Astrocyte of the spinal cord (primary cell): ENCODE measurements around the gene CRISPLD2.

Experiments used
- DNase-seq: peaks from one replicate; pipeline ENCODE4 v3.0.0; 2011; ENCODE audit warnings: low read depth, low spot score
- H3K4me3 ChIP-seq: 2 replicates; pipeline ENCODE4 v1.5.1; 2011; ENCODE audit warnings: low read depth, mild to moderate bottlenecking, low read length, moderate library complexity
- CTCF ChIP-seq: IDR thresholded peaks from 2 replicates; pipeline ENCODE4 v1.5.1; 2012; ENCODE audit warnings: low read depth, mild to moderate bottlenecking, low read length, inconsistent platforms
- in situ Hi-C: cut with HindIII; loops from 2 replicates; pipeline ENCODE4 v1.10.0; 2017; ENCODE audit warnings: low sequenced_read_pairs

CRISPLD2 gene

DNA sequence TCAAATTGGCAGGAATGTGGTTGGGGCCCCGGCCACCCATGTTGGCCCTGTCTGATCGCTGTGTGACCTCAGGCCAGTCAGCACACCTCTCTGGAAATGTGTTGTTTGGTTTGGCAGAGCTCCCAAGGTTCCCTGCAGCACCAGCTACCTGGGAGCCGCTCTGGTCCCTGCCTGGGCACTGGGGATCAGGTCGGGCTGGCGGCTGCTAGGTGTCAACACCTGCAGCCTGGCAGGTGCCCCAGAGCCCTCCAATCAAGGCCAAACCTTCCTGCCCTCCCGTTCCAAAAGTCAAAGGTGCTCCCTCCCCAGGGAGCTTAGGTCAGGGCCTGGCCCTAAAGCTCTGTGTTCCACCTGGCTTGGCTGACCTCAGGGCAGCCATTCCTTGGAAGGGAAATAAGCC lies 135.6 kb downstream of the CRISPLD2 start:
- in situ Hi-C loops: no loop called here
- TF ChIP-seq CTCF: no peak
- no peak overlapping the region for H3K4me3 ChIP-seq
- no peak for DNase-seq

DNA sequence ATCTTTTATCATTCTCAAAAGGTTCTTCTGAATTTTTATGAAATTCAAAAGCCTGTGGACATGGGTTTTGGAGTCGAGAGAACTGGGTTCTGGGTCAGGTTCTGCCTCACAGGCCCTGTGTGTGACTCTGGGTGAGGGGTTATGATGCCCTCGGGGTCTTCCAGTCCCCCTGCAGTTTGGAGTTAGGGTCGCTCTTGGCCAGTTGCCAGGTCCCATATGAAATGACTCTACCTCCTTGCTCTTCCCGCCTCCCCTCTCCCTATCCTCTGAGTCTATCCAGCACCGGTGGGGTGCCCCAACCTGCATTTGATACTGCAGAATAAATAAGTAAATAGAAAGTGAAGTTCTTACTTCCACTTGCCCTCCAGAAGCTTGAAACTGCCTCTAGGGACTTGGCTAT lies 137.4 kb downstream of the CRISPLD2 start:
- DNase-seq: no peak
- H3K4me3 ChIP-seq: no peak overlapping the region
- in situ Hi-C loops: no loop called here
- TF ChIP-seq CTCF: no peak

DNA sequence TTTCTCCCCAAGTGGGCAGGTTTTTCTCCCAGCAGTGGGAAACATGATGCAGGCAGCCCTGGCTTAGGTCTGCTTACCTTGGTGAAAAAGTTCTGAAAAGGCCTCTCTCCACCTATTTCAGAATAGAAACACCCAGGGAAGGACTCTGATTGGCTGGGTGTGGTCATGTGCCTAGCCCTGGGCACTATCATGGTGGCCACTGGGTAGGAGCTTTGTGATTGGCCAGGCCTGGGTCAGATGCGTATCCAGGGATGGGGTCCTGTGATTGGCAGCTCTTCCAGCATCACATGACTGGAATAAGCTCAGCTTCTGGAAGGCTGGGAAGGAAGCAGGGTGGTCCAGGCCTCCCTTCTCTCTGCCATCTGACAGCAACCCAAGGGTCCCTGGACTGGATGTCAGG lies 138.0 kb downstream of the CRISPLD2 start:
- H3K4me3 ChIP-seq: no peak overlapping the region
- DNase-seq: no peak
- in situ Hi-C loops: no loop called here
- TF ChIP-seq CTCF: no peak
